Measurements from ENCODE around the gene VSIR.

- no peak for TF ChIP-seq CTCF (IDR thresholded peaks at IDR 0.05)
- TF ChIP-seq POLR2A (IDR thresholded peaks at IDR 0.05): no peak
These were observed 32.7 kb upstream of the VSIR start for GRCh38 chr10:71805776-71806703.
